ENCODE measurements around the gene LRRC38. TPM values are rescaled to one million over a fixed set of nuclear protein-coding genes. Genes with fewer than 3 reads are reported as not detected.

The LRRC38 gene
- total and polyA plus RNA-seq, 2 of the 8 experiments (the other 6 are each of a cell fraction or from before 2014, with no cell fraction given) = 0.17 to 0.63 TPM

GRCh38 chr1:13544221-13544556, 30.4 kb upstream of the LRRC38 start:
- no peak overlapping the region for H4K91ac ChIP-seq (replicated peaks; ENCODE audit: insufficient read length, low read length)
- DNase-seq (ENCODE audit: low read depth in 1 of 2, low spot score in 2 of 2) = no peak
- H3K36me3 ChIP-seq (ENCODE audit: control insufficient read depth in 2 of 4, insufficient read depth in 4 of 4, low read length in 3 of 4) = no peaks in the 10 kb centered on the region
- no peaks in the 10 kb centered on the region for H3K9me3 ChIP-seq (ENCODE audit: insufficient read depth in 2 of 2, low read depth in 1 of 2, low read length in 1 of 2)
- ChIA-PET POLR2A (ENCODE audit: partially characterized antibody) (no interaction called here), CTCF (ENCODE audit: partially characterized antibody) (interaction anchor here (0.6 to 4.2 kb wide), 5 partner anchors 19 to 329 kb away, joined by 3 to 16 read pairs (median 4); no protein-coding TSS in a partner anchor)
- no peak overlapping the region for H3K23ac ChIP-seq (ENCODE audit: insufficient read length)
- H3K23me2 ChIP-seq (ENCODE audit: low read depth, low read length) = no peaks in the 10 kb centered on the region
- H2BK20ac ChIP-seq (ENCODE audit: low read length) = no peak overlapping the region
- H3K56ac ChIP-seq (replicated peaks; ENCODE audit: insufficient read length, low read depth, low read length) = no peak overlapping the region
- peaks cover 0 to 3% (median under 1%) of the 10 kb centered on the region in 4 experiments; a peak in 1 of 7 replicates for H3K4me1 ChIP-seq (replicated peaks in 1 of 4; ENCODE audit: control insufficient read depth in 3 of 4, insufficient read depth in 4 of 4, low read length in 3 of 4)
- no peak overlapping the region for H3K4me2 ChIP-seq (ENCODE audit: insufficient read depth in 1 of 2, low read depth in 2 of 2, low read length in 2 of 2)
- no peaks in the 10 kb centered on the region; a peak in 1 of 4 replicates for H3K79me2 ChIP-seq (ENCODE audit: control insufficient read depth in 1 of 2, insufficient read depth in 2 of 2, low read length in 2 of 2)
- WGBS, 2 experiments (ENCODE audit: extremely low coverage in 1 of 2, insufficient coverage in 1 of 2, insufficient read length in 1 of 2, insufficient replicate concordance in 2 of 2, low coverage in 1 of 2, low lambda C conversion rate in 2 of 2, missing lambda C conversion rate in 1 of 2) = 94% methylated on average over 5 of the region's 5 CpGs; no CpG with 5 or more reads in 1 of the 2 experiments
- FAIRE-seq = no peak
- no peak overlapping the region for H3K4me3 ChIP-seq (ENCODE audit: extremely low read depth in 1 of 4, insufficient read depth in 2 of 4, low read depth in 3 of 4, low read length in 4 of 4)
- H3K27ac ChIP-seq (ENCODE audit: low read depth, low read length) = no peak overlapping the region
- H4K5ac ChIP-seq (ENCODE audit: insufficient read length, low read depth, low read length) = no peak overlapping the region
- H3K79me1 ChIP-seq (ENCODE audit: low read depth, low read length) = no peaks in the 10 kb centered on the region
- H4K8ac ChIP-seq (ENCODE audit: extremely low read depth, insufficient read depth, low read length) = no peak overlapping the region
- H2BK120ac ChIP-seq (replicated peaks; ENCODE audit: low read depth, low read length) = no peak overlapping the region
- no peak overlapping the region for H2BK5ac ChIP-seq (ENCODE audit: low read depth, low read length)
- no peak overlapping the region for H3K14ac ChIP-seq (ENCODE audit: insufficient read length)
- no peak overlapping the region for H3K4ac ChIP-seq (replicated peaks; ENCODE audit: insufficient read length, low read depth, low read length)
- H2BK12ac ChIP-seq (ENCODE audit: low read depth, low read length) = no peak overlapping the region
- no peak overlapping the region for H3K18ac ChIP-seq (ENCODE audit: extremely low read depth, low read length)
- H2AFZ ChIP-seq (ENCODE audit: low read length) = no peak overlapping the region
- H2AK5ac ChIP-seq (ENCODE audit: low read depth, low read length) = no peak overlapping the region
- H3K27me3 ChIP-seq (replicated peaks in 1 of 4; ENCODE audit: control insufficient read depth in 3 of 4, extremely low read depth in 1 of 4, insufficient read depth in 3 of 4, low read length in 3 of 4) = no peaks in the 10 kb centered on the region
- no peak overlapping the region for H3K9ac ChIP-seq (replicated peaks in 1 of 4; ENCODE audit: extremely low read depth in 1 of 4, low read depth in 3 of 4, low read length in 3 of 4)
- H4K20me1 ChIP-seq (replicated peaks in 1 of 2; ENCODE audit: control insufficient read depth in 1 of 2, insufficient read depth in 2 of 2, low read length in 2 of 2) = no peaks in the 10 kb centered on the region
- H2BK15ac ChIP-seq (ENCODE audit: low read length) = no peak overlapping the region
